Brain microvascular endothelial cell (primary cell): Measurements from ENCODE around the gene TAF12.

ENCODE experiments used
- DNase-seq: peaks from one replicate; pipeline ENCODE4 v3.0.0-alpha.2; 2020
- H3K27ac ChIP-seq: fragments of 250-450 bp; sonication (Bioruptor Pico); 2 replicates; pipeline ENCODE4 v1.5.1; 2020; ENCODE audit warnings: mild to moderate bottlenecking, moderate library complexity
- H3K27me3 ChIP-seq: fragments of 250-450 bp; sonication (Bioruptor Pico); replicated peaks from 2 replicates; pipeline ENCODE4 v1.5.1; 2020; ENCODE audit warnings: mild to moderate bottlenecking
- H3K36me3 ChIP-seq: fragments of 250-450 bp; sonication (Bioruptor Pico); replicated peaks from 2 replicates; pipeline ENCODE4 v1.5.1; 2020; ENCODE audit warnings: mild to moderate bottlenecking
- H3K4me3 ChIP-seq: 2 replicates; pipeline ENCODE4 v1.5.1; 2011; ENCODE audit warnings: low read depth, mild to moderate bottlenecking, control low read depth, low read length, moderate library complexity
- CTCF ChIP-seq: IDR thresholded peaks from 2 replicates; pipeline ENCODE4 v1.5.1; 2011; ENCODE audit warnings: low read depth, mild to moderate bottlenecking, moderate library complexity, low read length, control low read depth, inconsistent platforms; ENCODE audit errors: missing control alignments
- in situ Hi-C: cut with HindIII; loops from 2 replicates; pipeline ENCODE4 v1.10.0; 2017; ENCODE audit warnings: low sequenced_read_pairs, low pct_ligation_motif_present

The TAF12 gene

GRCh38 chr1:28631713-28632112 is 11.2 kb downstream of the TAF12 start:
- no peak for TF ChIP-seq CTCF
- in situ Hi-C loops: no loop called here
- Histone ChIP-seq H3K27ac (no peak overlapping the region), H3K36me3 (no peaks in the 10 kb centered on the region), H3K4me3 (no peak overlapping the region), H3K27me3 (no peaks in the 10 kb centered on the region)
- DNase-seq: no peak

GRCh38 chr1:28613175-28613574 is 29.7 kb downstream of the TAF12 start:
- TF ChIP-seq CTCF: no peak
- in situ Hi-C loops: loop anchor here (25.0 kb wide), 1 partner anchor 226 kb away; no protein-coding TSS in a partner anchor
- no peak for DNase-seq
- Histone ChIP-seq H3K4me3 (no peak overlapping the region), H3K27ac (no peak overlapping the region), H3K27me3 (no peaks in the 10 kb centered on the region), H3K36me3 (peaks cover 24% of the 10 kb centered on the region)

- H3K27ac ChIP-seq: no peak overlapping the region
- H3K36me3 ChIP-seq: peaks cover 19% of the 10 kb centered on the region
- in situ Hi-C loops: loop anchor here (25.0 kb wide), 1 partner anchor 219 kb away; no protein-coding TSS in a partner anchor
- no peaks in the 10 kb centered on the region for H3K27me3 ChIP-seq
- no peak for TF ChIP-seq CTCF
- no peak for DNase-seq
- H3K4me3 ChIP-seq: no peak overlapping the region
Observed at GRCh38 chr1:28606771-28607170, 36.1 kb downstream of the TAF12 start.

- H3K27ac ChIP-seq: no peak overlapping the region
- TF ChIP-seq CTCF: no peak
- H3K4me3 ChIP-seq: no peak overlapping the region
- DNase-seq: no peak
- peaks cover 15% of the 10 kb centered on the region for H3K36me3 ChIP-seq
- no peaks in the 10 kb centered on the region for H3K27me3 ChIP-seq
- in situ Hi-C loops: loop anchor here (25.0 kb wide), 1 partner anchor 218 kb away; no protein-coding TSS in a partner anchor
Observed at GRCh38 chr1:28604962-28605361, 37.9 kb downstream of the TAF12 start.

GRCh38 chr1:28604411-28604810 is 38.5 kb downstream of the TAF12 start:
- peaks cover 14% of the 10 kb centered on the region for H3K36me3 ChIP-seq

More at GRCh38 chr1:28604411-28604810, 38.5 kb downstream of the TAF12 start:
- in situ Hi-C loops: loop anchor here (25.0 kb wide), 1 partner anchor 217 kb away; no protein-coding TSS in a partner anchor
- no peak for DNase-seq
- H3K27ac ChIP-seq: no peak overlapping the region
- no peaks in the 10 kb centered on the region for H3K27me3 ChIP-seq
- H3K4me3 ChIP-seq: no peak overlapping the region
- TF ChIP-seq CTCF: no peak
